ENCODE results near the gene RPS16. TPM values are rescaled to one million over a fixed set of nuclear protein-coding genes. Genes with fewer than 3 reads are reported as not detected.

The RPS16 gene
- total RNA-seq, result 1,000 to 10,000 TPM in 3 of 4 donors, 100 to 1,000 TPM in 1; 509 to 2,477 (median 1,257) TPM

- peak within 1 kb of the TSS; percentile 88 to 95 (median 94) for H3K27ac ChIP-seq
- H3K4me3 ChIP-seq, result peak within 1 kb of the TSS; percentile 78 to 98 (median 96)
- no peaks in the 10 kb centered on the region for H3K27me3 ChIP-seq
- peak in 3 of 4 donors; percentile 97 to 98 (median 98) for TF ChIP-seq POLR2A (IDR thresholded peaks at IDR 0.05)
- TF ChIP-seq CTCF (IDR thresholded peaks at IDR 0.05), result peak in 2 of 6 experiments; percentile 16 to 53
- intact Hi-C loops (cut with DNase I), result loop anchor here (10.0 kb wide), 1 partner anchor 99 kb away; the partner anchor contains the start of gene EID2B
- peaks cover 25 to 65% (median 40%) of the 10 kb centered on the region in 3 donors for H3K4me1 ChIP-seq
- H3K36me3 ChIP-seq, result peaks cover 21 to 35% (median 24%) of the 10 kb centered on the region in 3 donors
- H3K9me3 ChIP-seq, result no peaks in the 10 kb centered on the region
- 1% methylated on average over 26 to 42 of the region's 61 CpGs for WGBS, 2 donors
- peak; percentile 92 for DNase-seq
These were observed at the start of gene RPS16 for GRCh38 chr19:39435499-39436349. TSS of gene RPS16 (minus strand) at chr19:39435949. CDS start at chr19:39435895, 54 bp downstream.

GRCh38 chr19:39483141-39483540 lies 47.4 kb upstream of the RPS16 start:
- Histone ChIP-seq H3K27me3 (no peaks in the 10 kb centered on the region), H3K27ac (no peak overlapping the region), H3K4me3 (no peak overlapping the region), H3K36me3 (peaks cover 2 to 56% (median 8%) of the 10 kb centered on the region in 3 donors), H3K9me3 (no peaks in the 10 kb centered on the region), H3K4me1 (peaks cover 10 to 26% (median 15%) of the 10 kb centered on the region in 3 donors)
- intact Hi-C loops (cut with DNase I), result no loop called here
- TF ChIP-seq CTCF (IDR thresholded peaks at IDR 0.05) (no peak), POLR2A (IDR thresholded peaks at IDR 0.05) (no peak)
- DNase-seq, result no peak
- 66 to 71% methylated on average over 3 to 4 of the region's 6 CpGs for WGBS, 2 donors

GRCh38 chr19:39481676-39482075 lies 45.9 kb upstream of the RPS16 start:
- H3K36me3 ChIP-seq, result peaks cover 0 to 46% (median 8%) of the 10 kb centered on the region in 3 donors
- intact Hi-C loops (cut with DNase I), result no loop called here
- WGBS, 2 donors, result 74 to 78% methylated on average over 4 to 11 of the region's 11 CpGs
- H3K4me3 ChIP-seq, result peak overlapping the region; percentile 85 to 98 (median 90)
- H3K27ac ChIP-seq, result peak overlapping the region in 3 of 4 donors; percentile 88 to 90 (median 90)
- no peak for DNase-seq
- no peaks in the 10 kb centered on the region for H3K27me3 ChIP-seq
- no peaks in the 10 kb centered on the region for H3K9me3 ChIP-seq
- no peak for TF ChIP-seq CTCF (IDR thresholded peaks at IDR 0.05)
- TF ChIP-seq POLR2A (IDR thresholded peaks at IDR 0.05), result no peak
- peaks cover 10 to 26% (median 15%) of the 10 kb centered on the region in 3 donors for H3K4me1 ChIP-seq

- 0% methylated on average over 11 to 12 of the region's 12 CpGs for WGBS, 2 donors
- Histone ChIP-seq H3K4me3 (peak overlapping the region; percentile 85 to 98 (median 90)), H3K27me3 (no peaks in the 10 kb centered on the region), H3K4me1 (peaks cover 10 to 26% (median 15%) of the 10 kb centered on the region in 3 donors), H3K36me3 (peaks cover under 1 to 46% (median 9%) of the 10 kb centered on the region in 3 donors), H3K27ac (peak overlapping the region; percentile 88 to 91 (median 90)), H3K9me3 (no peaks in the 10 kb centered on the region)
- no peak for TF ChIP-seq POLR2A (IDR thresholded peaks at IDR 0.05)
- no peak for TF ChIP-seq CTCF (IDR thresholded peaks at IDR 0.05)
- intact Hi-C loops (cut with DNase I), result no loop called here
- no peak for DNase-seq
These were observed 45.4 kb upstream of the RPS16 start for GRCh38 chr19:39481229-39481545.
